HG03175 (cell line): ENCODE measurements around the gene PPP3CA.

Source experiments
- ATAC-seq: cut with Tn5 transposase; IDR thresholded peaks from one replicate; pipeline ENCODE4 v1.9.1; 2021; ENCODE audit warnings: mild to moderate bottlenecking, moderate library complexity; ENCODE audit not compliant: unreplicated experiment

The PPP3CA gene

DNA sequence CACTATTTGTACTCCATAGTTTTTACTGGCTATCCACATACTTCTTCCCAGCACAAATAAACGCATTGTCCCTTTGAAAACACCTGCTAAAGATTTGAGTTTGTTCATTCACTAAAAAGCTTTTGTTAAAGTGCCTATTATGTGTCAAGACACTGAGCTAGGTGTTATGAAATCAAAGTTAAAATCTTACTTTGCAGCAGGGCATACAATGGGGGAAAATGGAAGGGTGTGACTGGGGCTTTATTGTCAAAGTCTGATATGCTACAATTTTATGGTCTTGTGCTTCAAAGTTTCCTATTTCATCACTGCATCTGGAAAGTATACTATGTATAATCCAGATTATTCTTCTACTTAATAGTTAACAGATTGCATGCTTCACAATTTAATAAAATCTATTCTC lies 128.4 kb downstream of the PPP3CA start:
- no peak for ATAC-seq

DNA sequence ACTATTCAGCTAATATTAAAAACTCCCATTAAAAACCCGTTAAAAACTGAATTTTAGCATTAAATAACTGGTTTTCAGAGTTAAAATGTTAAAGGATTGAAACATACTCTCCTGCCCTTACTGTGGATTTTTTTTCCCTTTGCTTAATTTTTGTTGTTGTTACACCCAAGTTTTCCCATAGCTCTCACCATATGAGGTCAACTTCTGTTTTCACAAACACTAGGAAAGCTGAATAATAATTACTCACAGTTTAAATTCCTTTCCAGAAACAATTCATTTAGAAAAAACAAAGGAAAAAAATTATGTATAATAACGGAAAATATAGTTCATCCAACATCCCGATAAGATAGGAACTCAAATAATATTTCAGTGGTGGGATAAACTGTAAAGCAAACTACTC lies 129.0 kb downstream of the PPP3CA start:
- no peak for ATAC-seq

DNA sequence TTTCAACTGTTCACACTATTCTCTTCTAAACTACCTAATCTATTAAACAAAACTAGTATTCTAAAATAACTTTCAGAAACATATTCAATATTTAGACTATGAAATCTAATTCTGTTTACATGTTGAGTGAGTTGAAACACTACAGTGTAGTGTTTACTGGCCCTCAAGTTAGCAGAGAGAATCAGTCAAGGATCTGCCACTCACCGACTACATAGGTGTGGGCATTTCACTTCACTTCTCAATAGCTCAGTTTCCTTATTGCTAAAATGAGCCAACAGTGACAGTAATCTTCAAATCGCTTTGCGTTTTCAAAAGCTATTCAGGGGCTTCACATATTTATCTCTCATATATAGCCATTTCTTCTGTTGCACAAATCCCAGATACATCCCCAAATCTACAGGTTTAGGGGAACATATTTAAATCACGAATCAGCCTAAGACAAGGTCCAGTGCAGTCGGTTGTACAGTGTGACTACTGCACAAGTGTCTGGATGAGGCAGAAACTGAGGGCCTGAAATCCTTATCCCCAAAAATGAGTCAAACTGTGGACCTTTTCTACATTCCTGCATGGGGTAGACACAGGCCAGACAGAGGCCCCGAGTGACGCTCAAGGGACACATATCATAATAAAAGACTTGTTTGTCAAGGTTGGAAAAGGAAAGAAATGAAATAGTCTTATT lies 129.8 kb downstream of the PPP3CA start:
- no peak for ATAC-seq

DNA sequence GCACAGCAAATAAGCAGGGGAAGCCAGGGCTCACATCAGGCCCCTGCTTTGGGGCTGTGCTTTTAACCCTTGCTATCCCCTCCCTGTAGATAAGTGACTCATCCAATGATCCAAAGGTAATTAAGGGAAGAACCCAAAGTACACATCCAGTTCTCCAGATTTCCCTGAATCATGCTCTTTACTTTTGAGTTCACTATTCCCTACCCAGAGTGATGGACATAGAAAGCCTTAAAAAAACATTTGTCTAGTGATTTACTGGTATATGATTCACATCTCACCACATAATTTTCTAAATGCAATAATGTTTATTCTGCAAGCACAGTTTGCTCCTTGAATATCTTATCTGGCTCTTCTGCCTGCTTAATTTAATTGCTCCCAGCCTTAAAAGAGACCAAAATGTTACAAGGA lies 136.2 kb downstream of the PPP3CA start:
- no peak for ATAC-seq

DNA sequence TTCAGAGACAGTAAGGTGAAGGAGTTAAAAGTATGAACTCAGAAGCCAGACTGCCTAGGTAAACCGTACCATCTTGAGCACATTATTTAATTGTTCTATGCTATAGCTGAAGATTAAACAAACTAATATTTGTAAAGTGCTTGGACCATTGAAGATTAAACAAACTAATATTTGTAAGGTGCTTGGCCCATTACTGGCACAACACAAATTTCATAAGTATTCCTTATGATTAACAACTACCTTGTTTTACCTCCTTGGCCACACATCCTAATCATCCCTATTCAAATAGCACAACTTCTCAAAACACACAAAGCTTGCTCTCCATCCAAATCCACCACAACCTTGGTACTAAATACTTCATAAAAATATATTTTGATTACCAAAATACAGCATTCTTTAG lies 137.0 kb downstream of the PPP3CA start:
- no peak for ATAC-seq

DNA sequence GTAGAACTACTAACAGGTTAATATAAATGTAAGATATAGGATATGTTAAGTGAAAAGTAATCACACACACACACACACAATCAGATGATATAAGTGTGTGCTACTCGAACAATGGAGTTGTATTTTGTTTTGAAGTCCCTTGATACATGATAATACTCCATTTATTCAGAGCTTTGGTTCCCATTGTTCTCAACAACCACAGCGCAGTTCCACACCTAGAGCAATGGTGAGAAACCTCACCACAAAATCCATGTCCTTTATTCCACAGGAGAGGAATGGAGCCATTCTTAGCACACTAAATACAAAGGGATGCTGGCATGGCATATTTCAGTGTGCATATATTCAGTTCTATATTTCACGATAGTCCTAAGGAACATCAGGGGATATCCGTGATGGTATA lies 139.2 kb downstream of the PPP3CA start:
- ATAC-seq: no peak

DNA sequence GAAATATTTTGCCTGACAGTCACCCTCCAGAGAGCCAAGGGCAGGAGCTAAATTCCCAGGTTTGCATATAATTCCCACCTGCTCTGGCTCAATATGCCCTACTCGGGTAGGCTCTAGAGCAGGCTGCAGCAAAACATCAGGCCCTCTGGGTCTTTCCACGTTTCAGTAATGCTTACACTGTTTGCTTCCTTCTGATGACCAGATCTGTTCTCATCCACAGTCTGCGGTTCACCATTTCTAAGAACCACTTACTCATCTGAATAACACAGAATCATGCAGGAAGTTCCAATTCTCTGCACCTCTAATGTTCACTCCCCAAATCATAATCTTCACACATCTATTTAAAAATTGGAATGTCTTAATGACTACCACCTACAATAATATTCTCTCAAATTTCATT lies 141.4 kb downstream of the PPP3CA start:
- ATAC-seq: peak; percentile 67

DNA sequence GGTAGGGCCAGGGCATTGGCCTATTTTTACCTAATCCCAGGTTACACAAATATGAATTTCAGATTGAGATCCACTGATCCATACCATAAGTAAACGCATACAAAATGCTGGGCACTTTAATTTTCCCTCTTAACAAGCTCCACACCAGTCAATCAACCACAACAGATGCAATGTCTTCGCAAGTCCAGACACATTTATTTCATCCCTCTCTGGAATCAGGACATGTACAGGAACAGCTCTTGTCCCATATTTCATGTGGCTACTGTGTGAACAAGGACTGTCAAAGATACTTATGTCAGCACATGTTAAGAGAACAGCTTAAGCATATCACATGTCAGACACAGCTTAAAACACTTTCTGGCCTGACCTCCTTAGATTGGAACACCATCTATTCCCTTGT lies 145.9 kb downstream of the PPP3CA start:
- no peak for ATAC-seq

DNA sequence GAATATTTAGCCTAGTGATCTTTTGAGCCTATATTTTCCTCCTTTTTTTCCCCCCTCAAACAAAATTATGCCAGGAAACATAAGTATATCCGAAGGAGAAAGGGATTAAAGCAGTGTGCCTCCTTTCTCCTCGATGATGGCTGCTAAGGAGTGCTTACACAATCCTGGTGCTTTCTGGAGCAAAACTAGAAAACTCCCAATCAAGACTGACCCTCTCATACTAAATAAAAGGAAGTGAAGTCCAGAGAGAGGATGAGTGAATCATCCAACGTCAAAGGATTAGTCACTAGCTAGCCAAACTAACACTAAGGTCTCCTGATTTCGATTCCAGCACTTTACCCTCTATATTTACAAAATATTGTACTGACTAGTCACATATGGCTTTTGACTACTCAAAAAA lies 146.8 kb downstream of the PPP3CA start:
- no peak for ATAC-seq

DNA sequence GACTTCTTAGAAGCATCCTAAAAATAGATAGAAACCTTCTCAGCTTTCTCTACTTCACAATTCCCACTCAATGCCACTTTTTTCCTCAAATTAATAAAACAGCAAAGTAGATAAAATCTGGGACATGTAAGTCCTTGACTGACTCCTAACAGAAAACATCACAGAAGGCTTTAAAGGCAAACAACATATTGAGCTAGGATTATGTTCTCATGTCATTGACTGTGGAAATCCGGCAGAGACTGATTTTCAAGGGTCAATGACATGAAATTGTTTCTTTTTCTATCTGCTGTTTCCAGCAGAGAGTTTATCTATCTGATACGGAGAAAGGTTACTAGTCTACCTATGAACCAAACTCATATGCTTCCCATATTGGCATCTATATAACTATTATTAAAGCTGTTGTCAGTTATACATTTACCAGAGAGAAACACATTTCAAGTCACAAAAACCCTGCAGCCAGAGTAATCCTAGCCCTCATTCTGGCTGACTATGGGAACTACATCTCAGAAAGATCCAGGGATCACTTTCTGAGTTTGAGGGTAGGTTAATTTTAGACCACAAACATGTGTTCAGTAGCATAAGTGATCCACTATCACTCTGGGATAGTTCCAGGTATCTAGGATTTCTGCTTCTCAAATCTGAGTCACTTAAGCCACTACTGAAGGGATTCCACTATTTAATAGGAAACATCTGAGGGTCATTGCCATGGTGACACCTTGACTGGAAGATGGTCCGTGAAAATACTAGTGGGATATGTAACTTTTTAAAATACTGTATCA lies 147.6 kb downstream of the PPP3CA start:
- ATAC-seq: no peak

DNA sequence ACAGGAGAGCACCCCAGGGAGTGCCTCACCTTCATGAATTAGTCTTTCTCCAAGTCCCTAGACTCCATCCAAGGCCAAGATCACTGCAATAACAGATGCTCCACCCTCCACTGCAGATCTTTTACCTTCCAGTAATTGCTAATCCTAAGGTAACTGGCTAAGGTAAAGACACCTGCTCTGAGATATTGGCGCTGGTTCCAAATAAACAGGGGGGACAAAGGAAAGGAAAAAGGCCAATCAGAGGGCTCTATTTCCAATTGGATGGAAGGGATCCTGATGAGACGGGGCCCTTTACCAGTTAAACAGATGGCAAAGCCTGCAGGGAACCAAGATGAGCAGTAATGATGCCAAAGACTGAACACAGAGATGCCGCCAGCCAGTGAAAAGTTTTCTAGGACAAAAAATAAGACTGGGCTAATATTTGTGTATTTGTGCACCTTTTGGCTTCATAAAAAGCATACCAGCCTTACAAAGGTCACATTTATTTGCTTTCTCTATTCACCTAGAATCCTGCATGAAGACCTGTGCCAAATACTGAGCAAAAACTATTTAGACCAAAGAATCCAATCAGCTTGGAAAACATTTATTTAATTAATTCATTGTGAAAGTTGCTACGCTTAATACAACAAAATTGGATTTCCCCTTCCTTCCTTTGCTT lies 148.5 kb downstream of the PPP3CA start:
- ATAC-seq: no peak

DNA sequence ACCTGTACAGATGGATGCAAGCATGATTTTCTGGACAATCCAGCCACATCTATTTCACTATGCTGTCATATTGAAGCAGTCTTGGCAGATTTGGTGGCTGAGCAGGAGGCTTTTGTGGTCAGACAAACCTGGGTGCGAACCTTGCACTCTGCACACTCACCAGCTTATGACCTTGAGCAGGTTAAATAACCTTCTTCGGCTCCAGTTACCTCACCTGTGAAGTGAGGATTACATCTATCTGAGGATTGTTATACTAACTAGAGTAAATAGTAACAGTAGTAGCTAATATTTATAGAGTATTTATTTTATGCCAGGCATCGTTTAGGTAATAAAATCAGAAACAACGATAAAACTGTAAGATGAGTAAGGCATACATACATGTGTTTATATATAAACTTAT lies 150.0 kb downstream of the PPP3CA start:
- ATAC-seq: no peak

DNA sequence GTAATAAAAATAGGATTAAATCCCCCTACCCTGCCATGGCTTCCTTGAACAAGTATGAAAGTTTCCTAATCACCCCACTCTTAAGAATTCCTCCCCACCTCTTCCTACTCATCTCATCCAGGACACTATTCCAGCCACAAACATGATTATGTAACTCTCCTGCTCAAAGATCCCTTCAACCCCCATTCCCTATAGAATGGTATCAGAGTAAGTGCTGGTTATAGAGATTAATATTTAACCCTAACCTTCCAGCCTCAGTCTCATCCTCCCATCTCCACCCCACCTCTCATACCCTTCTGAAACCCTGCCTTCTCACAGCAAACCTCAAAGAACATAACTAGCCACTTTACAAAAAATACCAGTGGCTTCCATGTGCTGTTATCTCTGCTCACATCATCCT lies 155.1 kb downstream of the PPP3CA start:
- ATAC-seq: peak; percentile 90

DNA sequence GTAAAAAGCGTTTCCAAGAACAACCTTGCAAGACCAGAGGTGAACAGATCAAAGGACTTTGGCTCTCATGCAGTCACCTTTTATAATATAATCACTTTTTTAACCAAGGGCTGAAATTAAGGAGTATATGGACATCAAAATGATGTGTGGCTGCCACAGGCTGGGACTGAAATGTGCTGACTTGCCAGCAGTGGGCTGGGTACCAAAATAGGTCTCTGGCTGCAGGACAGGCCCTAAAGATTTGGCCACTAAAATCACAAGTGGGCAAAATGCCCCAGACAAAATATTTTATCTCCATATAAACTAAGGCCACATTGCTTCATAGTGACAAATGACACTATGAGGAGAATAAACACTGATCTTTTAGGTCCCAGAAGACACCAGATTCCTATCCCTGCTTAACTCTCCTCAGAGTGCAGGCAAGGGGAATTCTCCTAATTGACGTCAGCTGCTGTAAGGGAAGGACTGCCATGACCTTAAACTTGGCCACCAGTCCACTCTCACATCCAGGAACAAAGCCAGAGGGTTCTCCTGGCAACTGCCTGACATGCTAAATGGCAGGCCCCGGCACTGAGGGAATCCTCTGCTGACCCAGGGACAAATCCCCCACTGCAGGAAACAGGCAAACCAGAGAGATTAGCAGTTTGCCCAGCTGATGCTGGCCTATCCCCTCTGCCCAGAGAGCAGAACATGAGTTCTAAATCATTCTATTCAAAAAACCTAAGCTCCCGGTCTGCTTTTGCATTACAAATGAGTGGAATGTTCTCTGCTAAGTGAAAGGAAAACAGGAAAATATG lies 155.8 kb downstream of the PPP3CA start:
- ATAC-seq: no peak

DNA sequence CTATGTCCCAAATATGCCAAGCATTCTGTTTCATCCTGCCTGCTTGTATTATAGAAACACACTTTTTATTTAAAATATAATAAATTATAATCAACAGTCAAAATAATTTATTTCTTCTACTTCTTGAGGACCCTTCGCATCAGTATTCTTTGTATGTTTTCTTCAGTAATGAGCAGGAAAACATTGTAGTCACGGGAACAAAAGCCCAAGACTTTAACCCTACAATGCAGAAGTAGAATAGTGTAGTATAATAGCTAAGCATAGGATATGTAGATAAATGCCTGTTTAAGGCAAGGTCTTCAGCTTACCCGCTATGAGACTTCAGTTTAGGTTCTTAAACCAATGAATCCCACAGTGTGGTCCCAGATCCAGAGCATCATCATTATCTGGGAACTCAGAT lies 156.6 kb downstream of the PPP3CA start:
- no peak for ATAC-seq

DNA sequence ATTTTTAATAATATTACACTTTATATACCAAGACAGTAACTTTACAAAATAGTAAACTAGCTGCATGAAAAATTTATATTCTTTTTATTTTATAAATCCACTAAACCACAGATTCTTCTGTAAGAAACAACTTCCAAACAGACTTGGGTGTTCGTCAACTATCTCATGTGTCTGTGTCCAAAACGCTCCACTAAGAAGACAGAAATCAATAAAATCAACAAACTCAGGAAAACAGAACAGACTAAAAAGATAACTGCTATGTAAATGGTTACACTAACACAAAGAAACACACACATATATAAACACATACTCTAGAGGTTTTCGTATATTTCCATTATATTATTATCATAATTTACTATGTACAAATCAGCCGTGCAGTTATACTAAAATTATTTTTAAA lies 158.4 kb downstream of the PPP3CA start:
- ATAC-seq: no peak

DNA sequence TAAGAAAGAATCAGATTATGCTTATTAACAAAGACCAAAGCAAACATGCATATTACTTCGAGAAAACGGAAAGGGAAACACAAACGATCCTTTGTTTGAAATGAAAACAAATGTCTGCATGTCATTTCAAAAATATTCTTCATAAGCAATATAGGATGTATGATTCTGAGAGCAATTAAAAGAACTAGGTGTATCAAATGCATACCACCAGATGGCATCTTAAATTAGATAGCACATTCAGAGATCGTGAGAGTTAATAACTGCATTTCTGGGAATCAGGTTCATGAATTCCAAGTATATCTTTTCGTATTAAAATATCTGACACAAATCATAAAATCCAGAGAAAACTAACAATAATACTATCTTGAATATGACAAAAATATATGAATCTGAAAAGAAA lies 159.5 kb downstream of the PPP3CA start:
- no peak for ATAC-seq

DNA sequence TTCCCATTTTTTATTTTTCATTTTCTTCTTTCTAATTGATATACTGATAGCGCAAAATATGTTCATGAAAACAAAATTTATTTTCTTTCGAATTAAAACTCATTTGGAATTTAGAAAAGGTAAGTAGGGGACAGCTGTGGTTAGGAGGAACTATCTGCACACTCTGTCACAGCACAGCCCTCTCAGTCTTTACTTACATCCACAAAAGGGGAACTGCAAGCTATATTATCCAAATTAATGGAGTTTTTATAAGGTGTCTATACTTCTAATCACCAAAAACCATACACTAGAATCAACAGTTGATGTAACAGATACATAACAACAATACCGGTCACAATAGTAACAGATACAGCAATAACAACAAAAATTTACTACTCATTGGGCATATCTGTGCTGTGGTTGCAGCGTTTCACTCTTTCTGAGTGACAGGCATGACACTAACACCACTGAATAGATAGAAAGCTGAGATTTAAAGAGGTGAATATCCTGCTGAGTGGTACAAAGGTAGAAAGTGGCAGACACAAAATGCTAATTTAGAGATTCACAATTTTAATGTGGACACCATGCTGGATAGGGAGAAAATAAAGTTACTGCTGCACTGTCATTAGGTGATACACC lies 160.7 kb downstream of the PPP3CA start:
- ATAC-seq: no peak

DNA sequence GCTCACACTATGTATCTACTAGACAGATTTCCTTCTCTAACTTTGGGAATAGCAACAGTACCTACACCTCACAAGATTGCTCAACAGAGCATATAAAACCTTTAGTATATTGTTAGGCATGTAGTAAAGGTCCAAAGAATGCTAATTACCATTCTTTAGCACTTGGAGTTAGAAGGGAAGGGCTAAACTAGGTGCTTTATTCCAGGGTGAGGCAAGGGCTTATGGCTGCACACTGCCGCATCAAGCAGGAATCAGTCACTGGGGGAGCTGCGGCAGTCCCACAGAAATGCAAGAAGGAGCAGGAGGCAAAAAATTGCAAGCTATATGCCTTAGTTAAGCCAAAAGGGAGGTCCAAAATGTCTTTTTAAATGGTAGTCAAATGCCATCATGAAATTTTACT lies 162.7 kb downstream of the PPP3CA start:
- no peak for ATAC-seq

DNA sequence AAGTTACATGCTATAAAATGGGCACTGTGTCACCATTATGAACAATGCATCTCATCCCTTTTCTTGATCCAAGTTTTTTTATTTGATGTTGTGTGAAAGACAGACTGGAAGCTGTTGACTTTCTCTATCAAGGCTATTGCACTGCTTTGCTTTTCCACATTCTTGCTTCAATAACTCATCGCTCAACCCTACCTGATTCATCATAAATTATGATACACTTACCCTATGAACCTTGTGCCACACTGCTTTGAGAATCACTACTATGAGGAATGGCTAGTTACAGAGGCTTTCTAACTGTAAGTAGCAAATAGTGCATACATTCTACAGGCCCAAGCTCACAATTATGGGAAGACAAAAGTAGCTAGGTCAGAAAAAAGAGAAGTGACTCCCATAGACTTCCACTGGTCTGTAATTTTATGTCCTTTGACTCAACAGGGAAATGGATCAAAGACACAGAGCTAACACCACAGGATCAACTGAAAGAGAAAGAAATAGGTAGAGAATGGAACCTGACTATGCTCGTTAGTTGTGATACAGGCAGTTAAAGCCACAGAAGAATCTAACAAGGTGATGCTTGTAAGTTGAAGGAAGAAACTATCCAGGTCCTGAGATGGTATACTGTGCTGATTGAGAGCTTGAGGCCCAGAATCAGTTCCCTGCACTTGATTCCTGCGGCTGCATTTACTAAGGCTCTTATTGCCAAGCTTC lies 163.5 kb downstream of the PPP3CA start:
- no peak for ATAC-seq
